Left renal cortex interstitium (tissue), 4 donors: ENCODE data around the gene XIRP1. TPM values are rescaled to one million over a fixed set of nuclear protein-coding genes. Genes with fewer than 3 reads are reported as not detected.

ENCODE experiments used
- DNase-seq, 4 donors: peaks; one replicate each; pipeline ENCODE4 v3.0.0-alpha.2; 2013; ENCODE audit warnings: low read depth in 4 of 4, low spot score in 2 of 4, missing footprints in 1 of 4
- polyA plus RNA-seq, 4 donors: library from polyadenylated mRNA; unstranded; fragments of 120-200 nt; gene quantifications; one replicate each; pipeline ENCODE4 v1.2.1, GENCODE V29; 2013; ENCODE audit not compliant: insufficient read length in 4 of 4

The XIRP1 gene
- polyA plus RNA-seq, 4 donors, result 0.04 to 0.34 (median 0.09) TPM

- no peak for DNase-seq
These were observed 19.1 kb upstream of the XIRP1 start for GRCh38 chr3:39211332-39212130.

GRCh38 chr3:39210078-39210477 lies 17.7 kb upstream of the XIRP1 start:
- no peak for DNase-seq

- DNase-seq, result no peak
These were observed 17.1 kb upstream of the XIRP1 start for GRCh38 chr3:39209329-39209970.

- DNase-seq, result peak in 1 of 4 donors; percentile 41
These were observed 16.2 kb upstream of the XIRP1 start for GRCh38 chr3:39208463-39209055.

DNA sequence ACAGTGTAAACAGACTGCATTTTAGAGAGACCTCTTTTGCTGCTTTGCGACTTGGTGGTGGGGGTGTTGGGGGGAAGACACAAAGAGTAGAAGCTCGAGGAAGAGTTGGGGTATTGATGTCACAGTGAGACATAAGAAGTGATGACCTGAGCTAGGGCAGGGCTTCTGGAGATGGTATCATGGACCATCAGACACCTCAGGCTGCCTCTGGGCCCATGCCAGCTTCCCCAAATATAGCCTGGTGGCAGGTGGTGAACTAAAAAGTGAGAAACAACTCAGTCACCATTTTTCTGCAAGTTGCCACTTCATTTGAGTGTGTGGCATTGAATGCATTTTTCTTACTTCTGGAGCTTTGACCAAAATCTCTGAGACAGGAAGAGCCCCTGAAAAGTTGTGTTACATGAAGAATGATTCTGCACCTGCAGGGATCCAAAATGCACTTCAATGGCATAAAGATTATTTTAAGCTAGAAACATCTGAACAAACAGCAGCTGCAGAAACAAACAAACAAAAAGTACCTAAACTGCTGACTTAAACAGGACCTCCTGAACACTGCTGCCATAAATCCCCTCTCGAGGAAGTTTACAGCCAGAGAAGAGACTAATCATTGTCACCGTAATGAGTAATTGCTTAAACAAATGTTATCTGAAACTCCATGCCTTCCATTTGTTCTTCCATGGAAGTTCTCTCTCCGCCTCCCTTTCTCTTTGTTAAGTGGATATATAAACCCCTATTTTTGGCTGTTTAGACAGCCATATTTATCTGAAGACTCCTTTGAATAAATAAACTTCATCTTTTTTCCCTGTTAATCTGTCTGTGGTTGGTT lies 15.2 kb upstream of the XIRP1 start:
- peak in 1 of 4 donors; percentile 17 for DNase-seq

- no peak for DNase-seq
These were observed 13.6 kb upstream of the XIRP1 start for GRCh38 chr3:39205919-39206516.

- no peak for DNase-seq
These were observed 12.7 kb upstream of the XIRP1 start for GRCh38 chr3:39205131-39205530.

GRCh38 chr3:39203860-39204259 lies 11.5 kb upstream of the XIRP1 start:
- DNase-seq, result no peak

DNA sequence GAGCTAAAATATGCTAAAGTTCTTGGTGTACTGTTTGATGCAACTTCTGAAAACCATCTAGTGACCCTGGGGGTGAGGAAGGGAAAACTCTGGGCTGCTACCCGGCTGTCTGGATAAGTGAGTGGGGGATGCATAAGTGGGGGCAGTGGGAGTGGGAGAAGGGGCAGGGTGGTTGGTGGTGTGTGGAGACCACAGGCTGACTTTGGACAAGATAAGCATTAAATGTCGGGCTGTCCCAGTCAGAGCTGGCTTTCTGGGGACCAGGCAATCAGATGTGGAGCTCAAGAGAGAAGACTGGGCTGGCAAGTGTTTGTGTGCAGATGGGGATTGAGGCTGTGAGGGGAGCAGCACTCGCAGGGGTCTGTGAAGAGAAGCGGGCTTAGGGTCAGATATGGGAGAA lies 11.0 kb upstream of the XIRP1 start:
- no peak for DNase-seq

DNA sequence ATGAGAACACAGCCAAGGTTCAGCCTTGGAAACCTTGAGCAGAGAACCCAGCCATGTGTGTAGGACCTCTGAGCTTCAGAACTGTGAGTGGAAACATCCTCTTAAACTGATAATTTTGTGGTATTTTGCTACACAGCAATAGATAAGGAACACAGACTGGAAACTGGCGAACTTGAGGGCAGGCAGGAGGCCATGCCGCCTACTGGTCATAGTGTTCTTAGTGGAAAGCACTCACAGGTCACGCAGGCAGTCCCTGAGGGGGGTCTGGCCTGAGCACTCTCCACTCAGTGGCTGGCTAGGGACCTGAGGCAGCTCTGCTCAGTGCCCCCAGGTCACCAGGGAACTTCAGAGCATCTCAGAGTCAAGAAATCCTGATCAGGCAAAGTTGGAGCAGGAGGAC lies 9.7 kb upstream of the XIRP1 start:
- no peak for DNase-seq

- DNase-seq, result no peak
These were observed 4.4 kb upstream of the XIRP1 start for GRCh38 chr3:39196671-39197356.

- no peak for DNase-seq
These were observed 3.6 kb upstream of the XIRP1 start for GRCh38 chr3:39196034-39196433.

DNA sequence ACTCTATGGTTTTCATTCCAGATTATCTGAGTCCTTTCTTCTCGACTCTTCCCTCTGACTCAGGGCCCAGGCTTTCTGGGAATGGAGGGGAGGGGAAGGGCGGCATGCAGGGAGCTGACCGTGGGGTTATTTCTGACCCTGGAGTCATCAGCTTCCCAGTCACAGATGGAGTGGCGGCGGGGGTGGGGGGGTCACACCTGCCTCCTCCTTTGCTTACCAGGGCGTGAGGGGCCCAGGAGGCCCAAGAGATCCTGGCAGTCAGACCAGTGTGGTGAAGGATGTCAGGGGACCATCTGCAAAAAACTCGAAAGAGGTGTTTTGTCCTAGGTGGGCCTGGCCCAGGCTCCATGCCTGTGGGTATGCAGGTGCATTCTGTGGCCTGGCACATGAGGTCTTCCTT lies 996 bp upstream of the XIRP1 start:
- no peak for DNase-seq

- no peak for DNase-seq
These were observed 622 bp downstream of the XIRP1 start for GRCh38 chr3:39191773-39192172.

- no peak for DNase-seq
These were observed 1.3 kb downstream of the XIRP1 start for GRCh38 chr3:39191111-39191510.

DNA sequence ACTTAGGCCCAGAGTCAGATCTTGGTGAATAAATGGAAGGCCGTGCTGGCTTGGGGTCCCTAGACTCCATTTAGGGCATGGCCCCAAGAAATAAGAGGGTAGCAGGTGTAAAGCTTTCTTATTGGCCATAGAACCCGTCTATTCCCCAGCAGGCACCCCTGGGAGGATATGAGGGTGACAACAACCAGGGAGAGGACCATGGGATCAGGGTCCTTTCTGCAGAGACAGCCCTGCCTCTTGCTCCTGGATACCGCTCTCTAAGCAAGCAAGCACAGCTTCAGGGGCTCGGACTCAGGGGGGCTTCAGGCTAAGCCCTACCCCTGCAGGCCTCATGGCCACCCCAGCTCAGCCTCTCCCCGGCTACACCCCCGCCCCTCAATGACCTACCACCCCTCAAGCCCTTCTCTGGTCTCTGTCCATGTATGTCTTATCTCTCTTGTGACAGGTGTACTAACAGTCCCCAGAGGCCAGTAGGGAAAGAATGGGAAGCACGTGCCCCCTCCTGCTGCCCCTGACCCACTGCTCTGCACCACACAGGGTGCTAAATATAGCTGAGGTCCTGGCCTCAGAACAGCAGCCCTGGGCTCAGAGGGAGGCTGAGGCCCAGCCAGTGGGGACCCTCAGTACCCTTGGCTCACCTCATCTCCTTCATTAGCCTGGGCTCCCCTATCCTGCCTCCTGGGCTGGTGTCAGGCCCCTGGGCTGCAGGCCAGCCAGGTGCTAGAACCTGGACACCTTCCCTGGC lies 1.9 kb downstream of the XIRP1 start:
- DNase-seq, result no peak

DNA sequence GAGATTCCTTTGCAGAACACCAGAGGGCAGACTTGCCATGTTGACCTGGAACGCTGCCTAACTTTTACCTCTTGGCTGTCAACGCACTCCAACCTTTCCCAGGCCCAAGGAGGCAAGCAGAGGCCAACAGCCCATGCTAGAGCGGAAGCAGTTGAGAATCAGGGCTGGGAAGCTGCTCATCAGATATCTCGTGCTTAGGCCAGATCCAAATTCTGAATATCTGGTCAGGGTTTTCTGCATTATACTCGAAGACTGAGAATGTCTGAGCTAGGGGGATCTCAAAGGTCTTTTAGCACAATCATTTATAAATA lies 2.5 kb downstream of the XIRP1 start:
- DNase-seq, result no peak

DNA sequence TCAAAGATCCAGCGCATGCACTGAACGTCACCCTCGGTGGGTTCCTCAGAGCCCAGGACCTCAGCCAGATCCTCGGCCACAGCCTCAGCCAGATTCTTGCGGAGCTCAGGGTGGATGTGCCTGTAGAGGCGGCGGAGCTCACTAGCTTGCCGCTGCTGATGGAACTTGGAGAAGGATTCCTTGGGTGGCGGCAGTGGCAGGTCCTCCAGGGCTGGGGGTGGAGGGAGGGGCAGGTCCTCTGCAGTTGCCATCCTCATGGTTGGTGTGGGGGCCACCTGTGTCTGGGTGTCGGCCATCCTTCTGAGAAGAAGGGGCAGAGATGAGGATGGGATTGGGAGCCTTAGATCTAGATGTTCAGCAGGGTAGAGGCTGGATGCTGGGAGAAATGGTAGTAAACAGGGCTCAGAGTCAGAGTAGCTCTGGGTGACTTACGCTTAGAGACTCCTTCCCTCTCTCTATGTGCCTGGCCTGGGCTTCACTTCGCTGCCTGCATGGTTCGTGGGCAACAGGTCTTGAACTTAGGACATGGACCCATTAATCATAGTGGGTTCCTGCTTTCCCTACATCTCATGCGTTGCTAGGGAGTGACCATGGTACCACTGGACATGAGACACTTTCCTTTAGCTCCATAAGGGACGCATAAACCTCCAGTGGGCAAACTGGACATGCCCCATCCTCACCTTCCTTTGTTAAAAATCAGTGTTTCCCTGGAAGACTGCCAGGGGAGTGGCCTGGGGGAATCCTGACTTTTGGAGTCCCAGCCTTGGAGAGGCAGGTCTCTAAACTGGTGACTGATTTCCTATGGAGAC lies 3.0 kb downstream of the XIRP1 start:
- DNase-seq, result no peak
